SK-N-SH treated with all-trans-retinoic acid at 6 μM for 48 hours (cell line): ENCODE results near the gene SCUBE2.

Source experiments
- ATAC-seq: fragments of 200-7000 bp; cut with Tn5 transposase; 3 replicates; pipeline ENCODE4 v1.9.1; 2020; ENCODE audit warnings: mild to moderate bottlenecking, moderate library complexity
- ARNTL ChIP-seq: fragments of 450-650 bp; formaldehyde crosslinking; IDR thresholded peaks from 2 replicates; pipeline ENCODE4 v1.5.0; 2020; ENCODE audit warnings: low read depth, mild to moderate bottlenecking, moderate library complexity, borderline replicate concordance
- CREB5 ChIP-seq: fragments of 250-450 bp; sonication (Bioruptor Pico); IDR thresholded peaks from 2 replicates; pipeline ENCODE4 v1.5.1; 2020; ENCODE audit warnings: low read depth, mild to moderate bottlenecking, moderate library complexity
- CSDC2 ChIP-seq: fragments of 250-450 bp; sonication (Bioruptor Pico); IDR thresholded peaks from 2 replicates; pipeline ENCODE4 v1.5.0; 2020; ENCODE audit warnings: mild to moderate bottlenecking, moderate library complexity
- ESRRG ChIP-seq: fragments of 250-450 bp; sonication (Bioruptor Pico); IDR thresholded peaks from 2 replicates; pipeline ENCODE4 v1.6.1; 2021; ENCODE audit warnings: mild to moderate bottlenecking
- GLIS3 ChIP-seq: fragments of 250-450 bp; sonication (Bioruptor Pico); IDR thresholded peaks from 2 replicates; pipeline ENCODE4 v1.5.0; 2020; ENCODE audit warnings: mild to moderate bottlenecking, moderate library complexity
- OSR1 ChIP-seq: fragments of 250-450 bp; sonication (Bioruptor Pico); IDR thresholded peaks from 2 replicates; pipeline ENCODE4 v1.8.0; 2022; ENCODE audit warnings: moderate library complexity, mild to moderate bottlenecking, inconsistent platforms
- PATZ1 ChIP-seq: fragments of 250-450 bp; sonication (Bioruptor Pico); IDR thresholded peaks from 2 replicates; pipeline ENCODE4 v1.8.0; 2020; ENCODE audit warnings: mild to moderate bottlenecking, moderate library complexity, borderline replicate concordance
- POU6F1 ChIP-seq: fragments of 250-450 bp; sonication (Bioruptor Pico); IDR thresholded peaks from 2 replicates; pipeline ENCODE4 v1.8.0; 2021; ENCODE audit warnings: low read depth, mild to moderate bottlenecking, moderate library complexity, borderline replicate concordance
- PPARA ChIP-seq: fragments of 250-450 bp; sonication (Bioruptor Pico); IDR thresholded peaks from 2 replicates; pipeline ENCODE4 v1.5.0; 2020; ENCODE audit warnings: mild to moderate bottlenecking, borderline replicate concordance
- RARB ChIP-seq: fragments of 250-450 bp; sonication (Bioruptor Pico); IDR thresholded peaks from 2 replicates; pipeline ENCODE4 v1.8.0; 2021; ENCODE audit warnings: mild to moderate bottlenecking, moderate library complexity
- SNAI2 ChIP-seq: fragments of 250-450 bp; sonication (Bioruptor Pico); IDR thresholded peaks from 2 replicates; pipeline ENCODE4 v1.5.0; 2020; ENCODE audit warnings: mild to moderate bottlenecking, moderate library complexity
- TCF4 ChIP-seq: fragments of 250-450 bp; sonication (Bioruptor Pico); IDR thresholded peaks from 2 replicates; pipeline ENCODE4 v1.8.0; 2021; ENCODE audit warnings: mild to moderate bottlenecking, moderate library complexity, borderline replicate concordance
- TOX ChIP-seq: fragments of 250-450 bp; sonication (Bioruptor Pico); IDR thresholded peaks from 2 replicates; pipeline ENCODE4 v1.8.0; 2021; ENCODE audit warnings: mild to moderate bottlenecking, moderate library complexity, borderline replicate concordance
- TSHZ2 ChIP-seq: fragments of 250-450 bp; sonication (Bioruptor Pico); IDR thresholded peaks from 2 replicates; pipeline ENCODE4 v1.5.0; 2020; ENCODE audit warnings: mild to moderate bottlenecking, moderate library complexity
- ZC3H10 ChIP-seq: fragments of 250-450 bp; sonication (Bioruptor Pico); IDR thresholded peaks from 2 replicates; pipeline ENCODE4 v1.5.1; 2021; ENCODE audit warnings: mild to moderate bottlenecking, moderate library complexity
- ZFP3 ChIP-seq: fragments of 250-450 bp; sonication (Bioruptor Pico); IDR thresholded peaks from 2 replicates; pipeline ENCODE4 v1.5.0; 2020; ENCODE audit warnings: mild to moderate bottlenecking, moderate library complexity
- ZFP30 ChIP-seq: fragments of 450-650 bp; formaldehyde crosslinking; IDR thresholded peaks from 2 replicates; pipeline ENCODE4 v1.5.0; 2022; ENCODE audit warnings: mild to moderate bottlenecking, moderate library complexity
- ZNF565 ChIP-seq: fragments of 450-650 bp; formaldehyde crosslinking; conservative IDR thresholded peaks from 2 replicates; pipeline ENCODE4 v1.5.0; 2020; ENCODE audit warnings: low read depth, mild to moderate bottlenecking, moderate library complexity
- ZNF70 ChIP-seq: fragments of 450-650 bp; formaldehyde crosslinking; IDR thresholded peaks from 2 replicates; pipeline ENCODE4 v1.5.0; 2020; ENCODE audit warnings: mild to moderate bottlenecking, moderate library complexity
- ZNF8 ChIP-seq: fragments of 450-650 bp; formaldehyde crosslinking; IDR thresholded peaks from 2 replicates; pipeline ENCODE4 v1.5.0; 2020; ENCODE audit warnings: mild to moderate bottlenecking, moderate library complexity

Gene SCUBE2

GRCh38 chr11:9061807-9062206 is 29.6 kb downstream of the SCUBE2 start:
- ATAC-seq = no peak
- no peak for TF ChIP-seq ZNF70 (CRISPR knock-in tag)
- TF ChIP-seq ZFP30 (CRISPR knock-in tag) = no peak
- TF ChIP-seq TOX (CRISPR knock-in tag) = no peak
- no peak for TF ChIP-seq GLIS3 (CRISPR knock-in tag)
- no peak for TF ChIP-seq ZFP3 (CRISPR knock-in tag)
- TF ChIP-seq ZNF8 (CRISPR knock-in tag) = no peak
- TF ChIP-seq CSDC2 (CRISPR knock-in tag) = no peak
- no peak for TF ChIP-seq ZC3H10 (CRISPR knock-in tag)
- TF ChIP-seq ARNTL (CRISPR knock-in tag) = no peak
- TF ChIP-seq ESRRG (CRISPR knock-in tag) = no peak
- TF ChIP-seq TSHZ2 (CRISPR knock-in tag) = no peak
- TF ChIP-seq POU6F1 (CRISPR knock-in tag) = no peak
- TF ChIP-seq TCF4 (CRISPR knock-in tag) = no peak
- no peak for TF ChIP-seq SNAI2 (CRISPR knock-in tag)
- TF ChIP-seq PATZ1 (CRISPR knock-in tag) = no peak
- no peak for TF ChIP-seq RARB
- no peak for TF ChIP-seq ZNF565
- no peak for TF ChIP-seq CREB5
- TF ChIP-seq OSR1 (CRISPR knock-in tag) = no peak
- TF ChIP-seq PPARA (CRISPR knock-in tag) = no peak

- no peak for TF ChIP-seq ESRRG (CRISPR knock-in tag)
- no peak for TF ChIP-seq ZNF70 (CRISPR knock-in tag)
- ATAC-seq = no peak
Observed at GRCh38 chr11:9060700-9061111, 30.7 kb downstream of the SCUBE2 start.

- ATAC-seq = no peak
- no peak for TF ChIP-seq ZFP30 (CRISPR knock-in tag)
- TF ChIP-seq GLIS3 (CRISPR knock-in tag) = no peak
- no peak for TF ChIP-seq ZNF70 (CRISPR knock-in tag)
- TF ChIP-seq ESRRG (CRISPR knock-in tag) = no peak
- TF ChIP-seq ZC3H10 (CRISPR knock-in tag) = no peak
- no peak for TF ChIP-seq RARB
- no peak for TF ChIP-seq ZNF565
- TF ChIP-seq POU6F1 (CRISPR knock-in tag) = no peak
- no peak for TF ChIP-seq CSDC2 (CRISPR knock-in tag)
Observed at GRCh38 chr11:9059406-9059805, 32.0 kb downstream of the SCUBE2 start.

- no peak for TF ChIP-seq RARB
- TF ChIP-seq, all 23 proteins: peak for 0
- ATAC-seq = no peak
Observed at GRCh38 chr11:9057888-9058287, 33.5 kb downstream of the SCUBE2 start.
